Brain microvascular endothelial cell (primary cell): ENCODE data around the gene COMMD9.

Source experiments
- DNase-seq: peaks from one replicate; pipeline ENCODE4 v3.0.0-alpha.2; 2020
- H3K27ac ChIP-seq: fragments of 250-450 bp; sonication (Bioruptor Pico); 2 replicates; pipeline ENCODE4 v1.5.1; 2020; ENCODE audit warnings: mild to moderate bottlenecking, moderate library complexity
- H3K27me3 ChIP-seq: fragments of 250-450 bp; sonication (Bioruptor Pico); replicated peaks from 2 replicates; pipeline ENCODE4 v1.5.1; 2020; ENCODE audit warnings: mild to moderate bottlenecking
- H3K36me3 ChIP-seq: fragments of 250-450 bp; sonication (Bioruptor Pico); replicated peaks from 2 replicates; pipeline ENCODE4 v1.5.1; 2020; ENCODE audit warnings: mild to moderate bottlenecking
- H3K4me3 ChIP-seq: 2 replicates; pipeline ENCODE4 v1.5.1; 2011; ENCODE audit warnings: low read depth, mild to moderate bottlenecking, control low read depth, low read length, moderate library complexity
- in situ Hi-C: cut with HindIII; loops from 2 replicates; pipeline ENCODE4 v1.10.0; 2017; ENCODE audit warnings: low sequenced_read_pairs, low pct_ligation_motif_present
- TF ChIP-seq, protein P1 (sequence below): IDR thresholded peaks from 2 replicates; pipeline ENCODE4 v1.5.1; 2011; ENCODE audit warnings: low read depth, mild to moderate bottlenecking, moderate library complexity, low read length, control low read depth, inconsistent platforms; ENCODE audit errors: missing control alignments

Gene COMMD9

DNA sequence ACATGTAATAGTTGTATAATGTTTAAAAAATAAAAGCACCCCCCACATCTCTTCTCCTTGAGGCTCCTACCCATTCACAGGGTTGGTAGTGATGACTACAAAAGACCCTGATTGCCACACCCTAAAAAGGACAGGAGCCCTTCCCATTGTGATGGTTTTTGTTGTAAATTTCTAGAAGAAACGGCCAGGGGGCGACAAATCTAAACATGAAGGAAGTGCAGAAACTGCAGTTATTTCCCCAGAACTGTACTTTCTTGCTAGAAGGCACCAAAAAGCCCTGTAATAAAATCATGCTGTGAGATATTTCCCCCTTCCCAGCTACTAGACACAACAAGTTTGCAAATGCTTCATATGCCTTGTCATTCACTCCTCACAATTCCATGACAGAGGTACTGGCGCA lies 17.7 kb upstream of the COMMD9 start:
- in situ Hi-C loops: no loop called here
- no peak for DNase-seq
- Histone ChIP-seq H3K27me3 (no peaks in the 10 kb centered on the region), H3K27ac (no peak overlapping the region), H3K4me3 (no peak overlapping the region), H3K36me3 (no peaks in the 10 kb centered on the region)
- TF ChIP-seq, protein P1, sequence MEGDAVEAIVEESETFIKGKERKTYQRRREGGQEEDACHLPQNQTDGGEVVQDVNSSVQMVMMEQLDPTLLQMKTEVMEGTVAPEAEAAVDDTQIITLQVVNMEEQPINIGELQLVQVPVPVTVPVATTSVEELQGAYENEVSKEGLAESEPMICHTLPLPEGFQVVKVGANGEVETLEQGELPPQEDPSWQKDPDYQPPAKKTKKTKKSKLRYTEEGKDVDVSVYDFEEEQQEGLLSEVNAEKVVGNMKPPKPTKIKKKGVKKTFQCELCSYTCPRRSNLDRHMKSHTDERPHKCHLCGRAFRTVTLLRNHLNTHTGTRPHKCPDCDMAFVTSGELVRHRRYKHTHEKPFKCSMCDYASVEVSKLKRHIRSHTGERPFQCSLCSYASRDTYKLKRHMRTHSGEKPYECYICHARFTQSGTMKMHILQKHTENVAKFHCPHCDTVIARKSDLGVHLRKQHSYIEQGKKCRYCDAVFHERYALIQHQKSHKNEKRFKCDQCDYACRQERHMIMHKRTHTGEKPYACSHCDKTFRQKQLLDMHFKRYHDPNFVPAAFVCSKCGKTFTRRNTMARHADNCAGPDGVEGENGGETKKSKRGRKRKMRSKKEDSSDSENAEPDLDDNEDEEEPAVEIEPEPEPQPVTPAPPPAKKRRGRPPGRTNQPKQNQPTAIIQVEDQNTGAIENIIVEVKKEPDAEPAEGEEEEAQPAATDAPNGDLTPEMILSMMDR: peak; percentile 55

DNA sequence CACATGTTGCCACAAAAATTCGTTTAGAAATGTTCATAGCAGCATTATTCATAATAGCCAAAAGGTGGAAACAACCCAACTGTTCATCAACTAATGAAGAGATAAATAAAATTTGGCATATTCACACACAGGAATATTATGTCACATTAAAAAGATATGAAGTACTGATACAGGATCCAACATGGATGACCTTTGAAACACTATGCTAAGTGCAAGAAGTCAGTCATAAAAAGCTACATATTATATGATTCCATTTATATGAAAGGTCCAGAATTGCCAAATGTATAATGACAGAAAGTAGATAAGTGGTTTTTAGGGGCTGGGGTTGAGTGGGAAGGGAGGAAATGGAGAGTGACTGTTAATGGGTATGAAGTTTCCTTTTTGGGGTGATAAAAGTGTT lies 15.8 kb upstream of the COMMD9 start:
- DNase-seq: no peak
- Histone ChIP-seq H3K36me3 (no peaks in the 10 kb centered on the region), H3K27ac (no peak overlapping the region), H3K27me3 (no peaks in the 10 kb centered on the region), H3K4me3 (no peak overlapping the region)
- in situ Hi-C loops: no loop called here
- TF ChIP-seq, protein P1: no peak

DNA sequence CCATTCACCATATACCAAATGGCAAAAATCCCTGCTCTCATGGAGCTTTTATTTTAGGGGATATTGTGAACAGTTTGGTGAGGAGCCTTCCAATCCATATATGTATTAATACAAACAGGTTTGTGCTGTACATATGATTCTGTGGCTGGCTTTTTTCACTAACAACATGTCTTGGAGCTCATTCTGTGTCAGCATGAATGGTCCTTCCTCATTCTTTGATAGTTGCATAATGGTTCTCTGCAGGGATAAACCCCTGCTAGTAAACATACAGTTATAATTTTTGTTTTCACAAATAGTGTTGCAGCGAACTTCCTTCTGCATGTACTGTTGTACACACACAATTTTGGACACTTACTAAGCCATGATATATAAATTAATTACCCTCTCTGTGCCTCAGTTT lies 15.1 kb upstream of the COMMD9 start:
- TF ChIP-seq, protein P1: no peak
- DNase-seq: no peak

DNA sequence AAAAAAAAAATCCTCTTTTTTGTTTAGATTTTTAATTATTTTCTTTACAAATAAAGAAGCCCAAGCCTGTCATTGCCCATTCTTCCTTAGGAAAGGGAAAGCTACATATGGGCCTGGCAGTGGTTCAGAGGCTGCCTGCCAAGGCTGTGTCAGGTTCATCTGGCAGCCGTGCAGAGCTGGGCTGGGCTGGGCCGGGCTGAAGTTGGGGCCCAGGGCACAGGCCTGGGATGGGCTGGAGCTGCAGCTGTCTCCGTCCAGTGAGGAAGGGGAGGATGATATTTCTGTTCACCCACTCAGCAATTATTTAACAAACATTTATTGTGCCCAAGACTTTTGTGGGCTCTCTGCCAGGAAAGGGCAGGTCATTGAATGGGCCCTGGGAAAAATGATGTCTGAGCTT lies 11.4 kb upstream of the COMMD9 start:
- in situ Hi-C loops: no loop called here
- TF ChIP-seq, protein P1: no peak
- no peak for DNase-seq
- H3K36me3 ChIP-seq: no peaks in the 10 kb centered on the region
- H3K4me3 ChIP-seq: no peak overlapping the region
- H3K27ac ChIP-seq: no peak overlapping the region
- no peaks in the 10 kb centered on the region for H3K27me3 ChIP-seq

More for the DNA sequence above, 15.1 kb upstream of the COMMD9 start:
- in situ Hi-C loops: no loop called here
- no peaks in the 10 kb centered on the region for H3K36me3 ChIP-seq
- no peak overlapping the region for H3K27ac ChIP-seq
- H3K4me3 ChIP-seq: no peak overlapping the region
- H3K27me3 ChIP-seq: no peaks in the 10 kb centered on the region

DNA sequence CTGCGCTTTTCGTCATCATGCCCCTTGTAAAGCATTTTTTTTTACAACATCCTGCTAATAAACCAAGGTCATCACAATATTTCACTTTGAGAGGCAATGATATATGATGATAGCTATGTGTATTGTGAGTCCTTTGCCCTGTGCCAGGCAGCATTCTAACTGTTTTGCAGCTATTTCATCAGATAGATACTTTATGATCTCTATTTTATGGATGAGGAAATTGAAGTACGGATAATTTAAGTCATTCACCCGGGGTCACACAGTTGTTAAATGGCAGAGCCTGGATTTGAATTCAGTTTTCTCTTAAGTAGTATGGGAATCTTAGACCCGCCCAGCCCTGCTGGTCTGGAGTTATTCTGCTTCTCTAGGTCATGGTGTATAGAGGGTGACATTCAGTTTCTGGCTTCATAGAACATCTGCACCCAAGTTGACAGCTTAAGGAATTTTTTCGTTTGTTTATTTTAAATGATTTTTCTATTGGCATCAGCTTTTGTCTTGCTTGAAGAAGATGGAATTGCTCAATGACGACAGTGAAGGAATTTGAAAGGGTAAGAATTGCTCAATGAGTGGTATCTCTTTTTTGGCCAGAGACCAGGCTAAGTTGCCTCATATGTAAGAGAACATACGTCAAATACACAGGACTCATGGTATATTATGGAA lies 7.8 kb upstream of the COMMD9 start:
- in situ Hi-C loops: loop anchor here (25.0 kb wide), 1 partner anchor 190 kb away; no protein-coding TSS in a partner anchor
- no peaks in the 10 kb centered on the region for H3K27me3 ChIP-seq
- H3K4me3 ChIP-seq: no peak overlapping the region
- DNase-seq: peak; percentile 58
- TF ChIP-seq, protein P1: no peak
- no peak overlapping the region for H3K27ac ChIP-seq
- no peaks in the 10 kb centered on the region for H3K36me3 ChIP-seq

DNA sequence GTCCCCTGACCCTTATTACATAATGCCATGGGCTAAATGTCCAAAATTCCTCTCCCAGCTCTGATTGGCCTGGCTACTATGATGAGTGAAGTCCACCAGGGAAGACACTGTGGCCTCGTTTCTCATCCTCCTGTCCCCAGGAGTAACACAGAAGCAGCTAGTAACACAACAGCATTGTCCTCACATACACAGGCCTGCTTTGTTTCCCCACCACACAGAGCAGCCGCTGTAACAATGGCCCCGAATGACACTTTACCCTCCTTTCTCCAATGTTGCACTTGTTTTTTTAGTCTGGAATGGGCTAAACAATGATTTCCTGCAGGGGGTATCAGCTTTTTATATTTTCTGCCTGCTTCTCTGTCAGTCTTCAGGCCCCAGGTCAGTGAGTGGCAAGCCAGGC lies 6.7 kb upstream of the COMMD9 start, which contains the start of gene PRR5L:
Gene PRR5L, plus strand, starts transcription at position 363 of the 400 bp plus-strand sequence. CDS start 104,834 bp downstream, outside the sequence.
- Histone ChIP-seq H3K4me3 (no peak within 1 kb of the TSS), H3K36me3 (no peaks in the 10 kb centered on the region), H3K27me3 (no peaks in the 10 kb centered on the region), H3K27ac (no peak within 1 kb of the TSS)
- no peak for DNase-seq
- in situ Hi-C loops: loop anchor here (25.0 kb wide), 1 partner anchor 191 kb away; no protein-coding TSS in a partner anchor
- TF ChIP-seq, protein P1: no peak
